Keratinocyte (primary cell): ENCODE data around the gene DYNLRB1. TPM values are rescaled to one million over a fixed set of nuclear protein-coding genes. Genes with fewer than 3 reads are reported as not detected.

Experiments
- DNase-seq: peaks from one replicate; pipeline ENCODE4 v3.0.0-alpha.2; 2011; ENCODE audit warnings: low read depth, missing footprints, low spot score
- FAIRE-seq: peaks from 2 replicates; lab custom pipeline; 2011; peaks lifted over from hg19 to GRCh38; lab: Jason Lieb, UNC
- H2AFZ ChIP-seq: 2 replicates; pipeline ENCODE4 v1.6.0; 2012; ENCODE audit warnings: low read length, control low read depth, inconsistent platforms; ENCODE audit not compliant: control insufficient read depth
- H3K27ac ChIP-seq: 2 replicates; pipeline ENCODE4 v1.5.1; 2011; ENCODE audit warnings: low read length; ENCODE audit not compliant: control insufficient read depth, insufficient read depth
- H3K27me3 ChIP-seq: 3 replicates; pipeline ENCODE4 v1.6.0; 2011; ENCODE audit warnings: low read length; ENCODE audit not compliant: control insufficient read depth, insufficient read depth; ENCODE audit errors: extremely low read depth
- H3K36me3 ChIP-seq, 2 experiments: 2 replicates in 1 of 2; 3 replicates in 1 of 2; pipeline ENCODE4 v1.5.1; 2011; ENCODE audit warnings: low read length in 2 of 2, mild to moderate bottlenecking in 1 of 2; ENCODE audit not compliant: control insufficient read depth in 2 of 2, insufficient read depth in 2 of 2; ENCODE audit errors: extremely low read depth in 1 of 2
- H3K4me1 ChIP-seq: 3 replicates; pipeline ENCODE4 v1.5.1; 2011; ENCODE audit warnings: low read length; ENCODE audit not compliant: control insufficient read depth, insufficient read depth; ENCODE audit errors: extremely low read depth
- H3K4me2 ChIP-seq: 3 replicates; pipeline ENCODE4 v1.6.0; 2011; ENCODE audit warnings: low read depth, low read length; ENCODE audit not compliant: control insufficient read depth, insufficient read depth; ENCODE audit errors: extremely low read depth
- H3K4me3 ChIP-seq, 3 experiments: fragments of 200-600 bp in 1 of 3; sonication (generic) in 1 of 3; 2 replicates in 2 of 3; 3 replicates in 1 of 3; pipeline ENCODE4 v1.5.1; 2011 to 2016; ENCODE audit warnings: low read length in 3 of 3, mild to moderate bottlenecking in 3 of 3, control low read depth in 2 of 3, inconsistent platforms in 1 of 3, low read depth in 1 of 3, mixed read lengths in 1 of 3, mixed run types in 1 of 3, moderate library complexity in 1 of 3; ENCODE audit not compliant: control insufficient read depth in 2 of 3, insufficient read depth in 2 of 3; ENCODE audit errors: extremely low read depth in 1 of 3
- H3K79me2 ChIP-seq: 2 replicates; pipeline ENCODE4 v1.6.0; 2012; ENCODE audit warnings: low read length; ENCODE audit not compliant: control insufficient read depth, insufficient read depth
- H3K9ac ChIP-seq: 3 replicates; pipeline ENCODE4 v1.6.0; 2011; ENCODE audit warnings: low read length; ENCODE audit not compliant: control insufficient read depth, insufficient read depth; ENCODE audit errors: extremely low read depth
- H3K9me1 ChIP-seq: 3 replicates; pipeline ENCODE4 v1.6.0; 2011; ENCODE audit warnings: low read length; ENCODE audit not compliant: control insufficient read depth, insufficient read depth; ENCODE audit errors: extremely low read depth
- H3K9me3 ChIP-seq: 2 replicates; pipeline ENCODE4 v1.5.1; 2012; ENCODE audit warnings: low read depth, low read length; ENCODE audit not compliant: control insufficient read depth
- H4K20me1 ChIP-seq: 3 replicates; pipeline ENCODE4 v1.6.0; 2011; ENCODE audit warnings: low read length; ENCODE audit not compliant: control insufficient read depth, insufficient read depth; ENCODE audit errors: extremely low read depth
- EZH2 ChIP-seq: IDR thresholded peaks from one replicate; pipeline ENCODE4 v1.6.1; 2012; ENCODE audit warnings: inconsistent platforms, mild to moderate bottlenecking, low read length, moderate library complexity
- dilution Hi-C: fragments of 300-500 bp; cut with MboI; formaldehyde crosslinking; loops from one replicate; pipeline ENCODE4 v1.7.0; 2020; ENCODE audit warnings: low sequenced_read_pairs; ENCODE audit not compliant: extremely low pct_ligation_motif_present
- polyA plus RNA-seq, 5 experiments: library from polyadenylated mRNA; depleted of rRNA in 3 of 5; stranded (reverse) in 3 of 5; stranded (forward) in 1 of 5; unstranded in 1 of 5; fragments of >200 nt; gene quantifications; 1 replicate in 1 of 5; 2 replicates in 3 of 5; 3 replicates in 1 of 5; pipeline versions ENCODE4 v1.2.1 to v1.2.3, GENCODE V29; 2011 to 2012; ENCODE audit warnings: missing spikeins in 2 of 5, low read depth in 1 of 5, low replicate concordance in 1 of 5
- TF ChIP-seq, protein P1 (sequence below), 3 experiments: IDR thresholded peaks in 1 of 3; conservative IDR thresholded peaks in 1 of 3; optimal IDR thresholded peaks in 1 of 3; 2 replicates in 2 of 3; 3 replicates in 1 of 3; pipeline versions ENCODE3 to v1.5.1; 2011; ENCODE audit warnings: low read length in 3 of 3, mild to moderate bottlenecking in 3 of 3, moderate library complexity in 2 of 3, control low read depth in 1 of 3, inconsistent platforms in 1 of 3; ENCODE audit not compliant: insufficient read depth in 2 of 3; ENCODE audit errors: extremely low read depth in 1 of 3

The DYNLRB1 gene
- polyA plus RNA-seq, 1 donor (not counting 4 experiments of a cell fraction or from before 2014, with no cell fraction given), result 156 TPM

GRCh38 chr20:34532320-34532719 is 16.1 kb downstream of the DYNLRB1 start:
- Histone ChIP-seq H3K9ac (no peak overlapping the region), H3K9me1 (no peaks in the 10 kb centered on the region), H3K79me2 (peaks cover 15% of the 10 kb centered on the region), H3K27ac (no peak overlapping the region), H3K4me1 (no peaks in the 10 kb centered on the region), H3K27me3 (no peaks in the 10 kb centered on the region), H2AFZ (no peak overlapping the region), H3K4me2 (no peak overlapping the region), H3K9me3 (no peaks in the 10 kb centered on the region), H4K20me1 (peaks cover 12% of the 10 kb centered on the region), H3K36me3 (peaks cover 56 to 84% of the 10 kb centered on the region in 2 experiments), H3K4me3 (no peak overlapping the region)
- TF ChIP-seq, protein P1, sequence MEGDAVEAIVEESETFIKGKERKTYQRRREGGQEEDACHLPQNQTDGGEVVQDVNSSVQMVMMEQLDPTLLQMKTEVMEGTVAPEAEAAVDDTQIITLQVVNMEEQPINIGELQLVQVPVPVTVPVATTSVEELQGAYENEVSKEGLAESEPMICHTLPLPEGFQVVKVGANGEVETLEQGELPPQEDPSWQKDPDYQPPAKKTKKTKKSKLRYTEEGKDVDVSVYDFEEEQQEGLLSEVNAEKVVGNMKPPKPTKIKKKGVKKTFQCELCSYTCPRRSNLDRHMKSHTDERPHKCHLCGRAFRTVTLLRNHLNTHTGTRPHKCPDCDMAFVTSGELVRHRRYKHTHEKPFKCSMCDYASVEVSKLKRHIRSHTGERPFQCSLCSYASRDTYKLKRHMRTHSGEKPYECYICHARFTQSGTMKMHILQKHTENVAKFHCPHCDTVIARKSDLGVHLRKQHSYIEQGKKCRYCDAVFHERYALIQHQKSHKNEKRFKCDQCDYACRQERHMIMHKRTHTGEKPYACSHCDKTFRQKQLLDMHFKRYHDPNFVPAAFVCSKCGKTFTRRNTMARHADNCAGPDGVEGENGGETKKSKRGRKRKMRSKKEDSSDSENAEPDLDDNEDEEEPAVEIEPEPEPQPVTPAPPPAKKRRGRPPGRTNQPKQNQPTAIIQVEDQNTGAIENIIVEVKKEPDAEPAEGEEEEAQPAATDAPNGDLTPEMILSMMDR (optimal IDR thresholded peaks at IDR 0.05 in 1 of 3, IDR thresholded peaks at IDR 0.05 in 1 of 3, conservative IDR thresholded peaks at IDR 0.05 in 1 of 3; ENCODE audit: extremely low read depth in 1 of 3, insufficient read depth in 2 of 3, low read length in 3 of 3), result no peak
- TF ChIP-seq EZH2, result no peak
- FAIRE-seq, result no peak
- no peak for DNase-seq
- dilution Hi-C loops, result no loop called here

GRCh38 chr20:34532756-34533155 is 16.5 kb downstream of the DYNLRB1 start:
- TF ChIP-seq, protein P1 (optimal IDR thresholded peaks at IDR 0.05 in 1 of 3, IDR thresholded peaks at IDR 0.05 in 1 of 3, conservative IDR thresholded peaks at IDR 0.05 in 1 of 3; ENCODE audit: extremely low read depth in 1 of 3, insufficient read depth in 2 of 3, low read length in 3 of 3), result no peak
- no peak for TF ChIP-seq EZH2
- H3K4me2 ChIP-seq, result no peak overlapping the region
- H2AFZ ChIP-seq, result no peak overlapping the region
- H3K4me1 ChIP-seq, result no peaks in the 10 kb centered on the region
- H3K4me3 ChIP-seq, result no peak overlapping the region
- DNase-seq (no peak), FAIRE-seq (no peak)
- H3K9ac ChIP-seq, result no peak overlapping the region
- H3K27ac ChIP-seq, result no peak overlapping the region
- no peaks in the 10 kb centered on the region for H3K27me3 ChIP-seq
- no peaks in the 10 kb centered on the region for H3K9me1 ChIP-seq
- H3K79me2 ChIP-seq, result peaks cover 13% of the 10 kb centered on the region
- H3K36me3 ChIP-seq, result peaks cover 57 to 84% of the 10 kb centered on the region in 2 experiments
- dilution Hi-C loops, result no loop called here
- no peaks in the 10 kb centered on the region for H3K9me3 ChIP-seq
- H4K20me1 ChIP-seq, result peaks cover 15% of the 10 kb centered on the region
